ENCODE results near the gene PCK2.

PCK2 gene

DNA sequence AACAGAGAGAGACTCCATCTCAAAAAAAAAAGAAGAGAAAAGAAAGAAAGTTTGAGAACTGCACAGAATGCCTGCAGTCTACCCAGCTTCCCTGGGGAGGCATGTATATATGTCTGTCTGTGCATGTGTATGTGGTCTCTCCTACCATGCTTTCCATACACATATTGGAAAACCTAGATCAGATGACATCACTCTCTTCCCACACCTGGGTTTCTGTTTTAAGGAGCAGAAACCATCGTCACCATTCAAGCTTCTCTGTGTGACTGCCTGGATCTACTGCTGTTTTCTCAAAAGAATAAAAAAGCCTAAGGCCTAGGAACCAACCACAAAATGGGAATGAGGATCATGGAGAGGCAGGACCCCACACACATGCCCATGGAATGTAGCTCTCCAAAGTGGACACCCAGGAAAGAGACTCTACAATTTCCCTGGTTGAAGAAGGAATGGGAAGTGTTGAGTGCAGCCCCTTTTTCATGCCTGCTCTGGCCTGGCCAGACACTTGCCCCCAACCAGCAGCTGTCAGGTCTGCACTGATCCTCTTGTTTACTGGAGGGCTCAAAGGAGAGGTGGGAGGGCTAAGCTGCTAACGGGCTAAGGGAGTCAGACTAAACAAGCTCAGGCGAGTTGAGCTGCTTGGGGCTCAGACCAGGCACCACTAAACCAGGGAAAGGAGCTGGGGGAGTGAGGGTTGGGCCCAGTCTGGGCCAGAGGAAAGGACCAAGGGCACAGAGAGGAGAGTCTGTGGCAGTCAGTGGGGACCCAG is 7.7 kb upstream of the PCK2 start:
- Histone ChIP-seq H3K4me3 (replicated peaks; ENCODE audit: low read depth, low read length) (no peak overlapping the region), H3K36me3 (ENCODE audit: control insufficient read depth, insufficient read depth, low read length) (no peaks in the 10 kb centered on the region), H3K27me3 (replicated peaks; ENCODE audit: control insufficient read depth, insufficient read depth, low read length) (no peaks in the 10 kb centered on the region)
- DNase-seq (ENCODE audit: extremely low read depth, insufficient read length): no peak
- TF ChIP-seq, protein P1, sequence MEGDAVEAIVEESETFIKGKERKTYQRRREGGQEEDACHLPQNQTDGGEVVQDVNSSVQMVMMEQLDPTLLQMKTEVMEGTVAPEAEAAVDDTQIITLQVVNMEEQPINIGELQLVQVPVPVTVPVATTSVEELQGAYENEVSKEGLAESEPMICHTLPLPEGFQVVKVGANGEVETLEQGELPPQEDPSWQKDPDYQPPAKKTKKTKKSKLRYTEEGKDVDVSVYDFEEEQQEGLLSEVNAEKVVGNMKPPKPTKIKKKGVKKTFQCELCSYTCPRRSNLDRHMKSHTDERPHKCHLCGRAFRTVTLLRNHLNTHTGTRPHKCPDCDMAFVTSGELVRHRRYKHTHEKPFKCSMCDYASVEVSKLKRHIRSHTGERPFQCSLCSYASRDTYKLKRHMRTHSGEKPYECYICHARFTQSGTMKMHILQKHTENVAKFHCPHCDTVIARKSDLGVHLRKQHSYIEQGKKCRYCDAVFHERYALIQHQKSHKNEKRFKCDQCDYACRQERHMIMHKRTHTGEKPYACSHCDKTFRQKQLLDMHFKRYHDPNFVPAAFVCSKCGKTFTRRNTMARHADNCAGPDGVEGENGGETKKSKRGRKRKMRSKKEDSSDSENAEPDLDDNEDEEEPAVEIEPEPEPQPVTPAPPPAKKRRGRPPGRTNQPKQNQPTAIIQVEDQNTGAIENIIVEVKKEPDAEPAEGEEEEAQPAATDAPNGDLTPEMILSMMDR (IDR thresholded peaks at IDR 0.05; ENCODE audit: insufficient read depth, low read length, poor library complexity, severe bottlenecking): no peak

DNA sequence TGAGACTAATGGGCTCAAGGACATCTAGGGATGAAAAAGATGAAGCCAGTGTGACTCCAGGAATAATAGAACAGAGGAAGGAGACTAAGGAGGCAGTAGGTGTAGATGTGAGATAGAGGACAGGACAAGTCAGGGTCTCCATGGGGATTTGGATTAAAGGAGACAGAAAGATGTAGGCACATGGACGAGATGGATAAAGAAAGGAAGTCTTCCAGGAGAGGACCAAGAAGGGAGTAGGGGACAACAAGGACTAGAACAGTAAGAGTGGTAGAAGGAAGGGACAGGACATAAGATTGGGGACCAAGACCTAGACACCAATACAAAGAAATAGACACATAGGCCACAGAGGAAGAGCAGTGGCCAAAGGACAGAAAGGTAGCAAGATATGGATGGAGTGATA is 7.1 kb upstream of the PCK2 start:
- Histone ChIP-seq H3K27me3 (replicated peaks; ENCODE audit: control insufficient read depth, insufficient read depth, low read length) (no peaks in the 10 kb centered on the region), H3K36me3 (ENCODE audit: control insufficient read depth, insufficient read depth, low read length) (no peaks in the 10 kb centered on the region), H3K4me3 (replicated peaks; ENCODE audit: low read depth, low read length) (no peak overlapping the region)
- no peak for DNase-seq (ENCODE audit: extremely low read depth, insufficient read length)
- TF ChIP-seq, protein P1 (IDR thresholded peaks at IDR 0.05; ENCODE audit: insufficient read depth, low read length, poor library complexity, severe bottlenecking): no peak

DNA sequence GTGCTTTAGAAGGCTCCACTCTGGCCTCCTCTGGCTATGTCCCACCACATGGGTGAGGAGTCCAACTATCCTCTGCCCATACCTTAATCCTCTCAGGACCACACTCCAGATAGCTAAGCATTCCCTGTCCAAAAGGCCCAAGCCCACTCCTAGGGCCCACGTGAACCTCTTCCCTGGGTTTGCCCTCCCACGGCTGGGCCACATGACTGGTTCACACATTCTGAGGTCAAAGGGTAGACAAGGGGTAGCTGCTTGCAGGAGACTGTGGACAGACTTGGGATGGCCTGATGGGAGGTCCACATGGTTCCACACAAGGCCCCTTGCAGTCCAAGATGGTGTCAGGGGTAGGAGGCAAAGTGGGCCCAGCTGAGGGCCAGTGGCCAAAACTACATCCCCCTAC is 6.0 kb upstream of the PCK2 start:
- Histone ChIP-seq H3K27me3 (replicated peaks; ENCODE audit: control insufficient read depth, insufficient read depth, low read length) (no peaks in the 10 kb centered on the region), H3K36me3 (ENCODE audit: control insufficient read depth, insufficient read depth, low read length) (no peaks in the 10 kb centered on the region), H3K4me3 (replicated peaks; ENCODE audit: low read depth, low read length) (no peak overlapping the region)
- TF ChIP-seq, protein P1 (IDR thresholded peaks at IDR 0.05; ENCODE audit: insufficient read depth, low read length, poor library complexity, severe bottlenecking): no peak
- no peak for DNase-seq (ENCODE audit: extremely low read depth, insufficient read length)

DNA sequence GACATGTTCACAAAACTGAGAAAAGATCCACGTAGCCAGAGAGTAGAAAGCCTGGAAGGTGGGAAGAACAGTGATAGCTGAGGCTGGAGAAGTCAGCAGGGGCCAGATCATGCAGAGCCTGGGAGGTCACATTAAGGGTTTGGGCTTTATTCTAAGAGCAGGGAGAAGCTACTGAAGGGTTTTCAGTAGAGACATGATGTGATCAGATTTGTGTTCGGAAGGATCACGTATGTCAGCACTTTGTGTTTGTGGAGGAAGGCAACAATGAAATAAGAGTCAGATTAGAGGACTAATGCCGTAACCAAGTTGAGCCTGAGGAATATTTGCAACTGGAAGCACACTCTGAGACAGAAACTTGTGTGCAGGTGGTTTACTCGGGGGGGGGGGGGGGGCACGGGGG is 4.2 kb upstream of the PCK2 start:
- no peaks in the 10 kb centered on the region for H3K27me3 ChIP-seq (replicated peaks; ENCODE audit: control insufficient read depth, insufficient read depth, low read length)
- H3K36me3 ChIP-seq (ENCODE audit: control insufficient read depth, insufficient read depth, low read length): no peaks in the 10 kb centered on the region
- TF ChIP-seq, protein P1 (IDR thresholded peaks at IDR 0.05; ENCODE audit: insufficient read depth, low read length, poor library complexity, severe bottlenecking): no peak
- no peak for DNase-seq (ENCODE audit: extremely low read depth, insufficient read length)
- H3K4me3 ChIP-seq (replicated peaks; ENCODE audit: low read depth, low read length): no peak overlapping the region

DNA sequence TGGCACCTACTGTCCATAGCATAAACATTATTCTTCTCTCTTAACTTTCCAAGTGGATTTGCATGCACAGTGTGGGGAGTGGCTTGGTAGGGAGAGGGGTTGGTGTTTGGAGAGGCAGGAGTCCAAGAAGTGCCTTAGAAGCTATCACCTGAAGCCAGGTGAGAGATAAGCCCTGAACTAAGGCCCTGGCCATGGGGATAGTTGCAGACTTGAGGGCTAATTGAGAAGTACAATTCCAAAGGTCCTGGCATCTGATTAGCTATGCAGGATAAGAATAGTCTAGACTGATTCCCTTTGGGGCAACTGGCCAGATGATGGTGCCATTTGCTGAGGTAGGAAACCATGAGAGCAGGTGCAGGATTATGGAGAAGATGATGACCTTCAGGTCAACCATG is 2.0 kb upstream of the PCK2 start:
- TF ChIP-seq, protein P1 (IDR thresholded peaks at IDR 0.05; ENCODE audit: insufficient read depth, low read length, poor library complexity, severe bottlenecking): no peak
- H3K4me3 ChIP-seq (replicated peaks; ENCODE audit: low read depth, low read length): no peak overlapping the region
- DNase-seq (ENCODE audit: extremely low read depth, insufficient read length): no peak
- no peaks in the 10 kb centered on the region for H3K27me3 ChIP-seq (replicated peaks; ENCODE audit: control insufficient read depth, insufficient read depth, low read length)
- peaks cover 4% of the 10 kb centered on the region for H3K36me3 ChIP-seq (ENCODE audit: control insufficient read depth, insufficient read depth, low read length)
